NCI-H446 treated with DMSO at 0.1 percent for 48 hours (cell line): ENCODE results near the gene COA5.

Experiments
- DNase-seq: peaks from one replicate; lab custom pipeline; 2025; lab: John Stamatoyannopoulos, UW

COA5 gene

GRCh38 chr2:98571796-98572195 lies 36.5 kb downstream of the COA5 start:
- no peak for DNase-seq

DNA sequence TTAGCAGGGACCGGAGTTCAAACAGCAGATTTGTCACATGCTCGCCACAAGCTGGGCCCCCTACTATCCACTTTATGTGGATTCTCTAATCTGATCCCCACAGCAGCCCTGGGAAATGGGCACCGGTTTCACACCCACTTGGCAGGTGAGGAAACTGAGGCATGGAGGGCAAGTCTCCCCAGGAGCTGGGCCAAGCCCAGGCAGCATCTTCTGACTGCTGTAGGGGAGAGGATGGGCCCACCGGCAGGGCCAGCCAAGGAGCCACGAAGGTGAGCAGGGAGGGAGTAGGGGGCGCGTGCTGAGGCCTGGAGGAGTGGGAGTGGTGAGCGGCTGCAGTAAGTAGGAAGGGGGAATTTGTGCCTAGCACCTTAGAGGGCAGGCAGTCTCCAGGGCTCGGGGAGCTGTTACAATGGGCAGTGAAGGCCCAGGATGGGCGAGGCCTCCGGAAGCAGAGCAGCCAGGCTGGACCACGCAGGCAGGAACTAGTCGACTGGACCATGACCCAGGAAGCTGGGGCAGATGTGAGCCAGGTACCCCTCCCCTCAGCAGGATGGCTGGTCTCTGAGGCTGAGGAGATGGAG lies 37.1 kb downstream of the COA5 start:
- no peak for DNase-seq

DNA sequence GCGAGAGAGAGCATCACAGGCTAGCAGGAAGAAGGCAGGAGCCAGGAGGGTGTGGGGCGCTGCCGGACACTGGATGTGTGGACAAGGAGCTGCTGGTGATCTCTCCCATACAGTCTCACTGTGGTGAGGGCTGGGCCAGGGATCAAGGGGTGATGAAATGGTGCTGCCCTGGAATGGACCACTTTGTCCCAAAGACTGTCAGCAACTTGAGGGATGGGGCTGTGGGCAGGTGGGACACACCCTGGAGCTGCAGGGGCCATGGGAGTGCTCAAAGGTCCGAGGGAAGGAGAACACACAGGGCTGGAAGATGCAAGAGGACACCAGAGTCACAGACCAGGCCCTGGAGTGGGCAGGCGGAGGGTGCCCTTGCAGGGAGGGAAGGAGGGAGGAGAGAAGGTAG lies 38.0 kb downstream of the COA5 start:
- no peak for DNase-seq

DNA sequence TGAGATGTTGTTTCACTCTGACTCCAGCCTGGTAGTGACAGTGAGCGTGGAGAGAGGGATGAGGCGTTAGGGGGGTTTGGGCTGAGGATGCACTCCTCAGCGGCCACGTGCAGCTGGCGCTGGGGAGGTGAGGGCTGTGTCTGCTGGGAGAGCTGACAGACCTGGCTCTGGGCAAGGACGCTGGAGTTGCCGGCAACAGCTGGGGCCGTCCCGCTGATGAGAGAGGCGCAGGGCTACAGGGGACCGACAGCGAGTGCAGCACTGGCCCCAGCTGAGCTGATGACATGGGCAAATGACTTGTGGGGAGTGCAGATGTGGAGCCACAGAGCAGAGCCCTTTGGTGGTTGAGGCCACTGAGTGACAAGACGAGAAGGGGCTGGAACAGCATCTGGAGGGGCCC lies 38.4 kb downstream of the COA5 start:
- DNase-seq: no peak

GRCh38 chr2:98569197-98569793 lies 39.0 kb downstream of the COA5 start:
- no peak for DNase-seq

GRCh38 chr2:98568161-98568956 lies 40.0 kb downstream of the COA5 start:
- DNase-seq: no peak

DNA sequence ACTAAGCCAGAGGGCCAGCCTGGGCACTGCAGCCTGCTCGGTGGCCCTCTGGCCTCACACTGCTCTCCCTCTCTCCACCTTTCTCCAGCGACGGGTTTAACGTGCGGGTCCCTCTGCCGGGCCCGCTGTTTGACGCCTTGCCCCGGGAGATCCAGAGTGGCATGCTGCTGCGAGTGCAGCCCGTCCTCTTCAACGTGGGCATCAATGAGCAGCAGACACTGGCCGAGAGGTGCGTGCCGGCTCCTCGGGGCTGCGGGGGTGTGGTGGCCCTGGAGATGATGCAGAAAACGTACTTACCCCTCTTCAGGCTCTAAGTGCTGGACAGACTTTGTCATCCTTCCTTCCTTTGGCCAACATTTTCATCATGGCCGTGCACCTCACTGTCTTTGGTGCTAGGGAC lies 42.4 kb downstream of the COA5 start:
- no peak for DNase-seq

DNA sequence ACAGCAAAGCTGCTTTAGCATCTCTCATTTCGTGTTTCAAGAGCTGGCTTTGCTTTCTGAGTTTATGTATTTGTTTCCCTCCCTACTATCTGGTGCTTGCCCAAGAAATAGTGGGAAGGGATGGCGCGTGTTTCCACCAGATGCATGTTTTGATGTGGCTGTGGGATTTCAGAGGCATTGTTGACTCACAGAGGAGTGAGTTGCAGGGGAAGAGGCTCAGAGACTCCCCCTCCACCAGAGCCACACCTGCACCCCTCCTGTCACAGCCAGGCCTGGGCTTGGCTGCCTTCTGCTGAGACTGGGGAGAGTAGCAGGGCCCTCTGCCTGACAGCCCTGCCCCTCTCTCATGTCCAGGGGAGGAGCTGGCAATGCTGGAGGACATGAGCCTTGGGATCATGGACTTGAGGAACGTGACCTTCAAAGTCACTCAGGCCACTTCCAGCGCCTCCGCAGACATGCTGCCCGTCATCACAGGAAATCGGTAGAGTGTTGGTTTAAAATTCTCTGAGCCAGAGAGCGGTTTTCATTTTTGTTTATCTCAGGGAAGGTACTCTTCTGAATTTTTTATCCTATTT lies 42.9 kb downstream of the COA5 start:
- DNase-seq: no peak

GRCh38 chr2:98564541-98565132 lies 43.7 kb downstream of the COA5 start:
- no peak for DNase-seq

GRCh38 chr2:98563394-98563793 lies 44.9 kb downstream of the COA5 start:
- DNase-seq: no peak

- no peak for DNase-seq
Measured at GRCh38 chr2:98561902-98562695, 46.2 kb downstream of the COA5 start.

DNA sequence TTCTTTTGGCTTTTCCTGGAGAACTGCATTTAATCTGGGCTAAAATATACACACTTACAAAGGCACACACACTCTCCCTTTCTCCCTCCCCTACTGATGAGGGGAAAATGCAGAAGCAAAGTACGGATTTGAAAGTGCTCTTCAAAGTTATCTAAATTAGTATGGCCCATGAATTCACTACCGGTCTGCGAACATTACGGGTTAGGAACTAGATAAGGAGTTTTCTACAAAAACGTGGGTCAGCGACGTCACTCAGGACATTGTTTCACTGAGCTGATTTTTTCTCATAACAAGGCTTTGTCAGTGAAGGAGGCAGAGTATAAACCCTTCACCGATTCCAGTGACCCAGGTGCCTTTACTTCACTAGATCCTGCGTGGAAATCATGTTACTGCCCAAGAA lies 47.3 kb downstream of the COA5 start:
- no peak for DNase-seq

- DNase-seq: no peak
Measured at GRCh38 chr2:98560256-98560771, 48.0 kb downstream of the COA5 start.

DNA sequence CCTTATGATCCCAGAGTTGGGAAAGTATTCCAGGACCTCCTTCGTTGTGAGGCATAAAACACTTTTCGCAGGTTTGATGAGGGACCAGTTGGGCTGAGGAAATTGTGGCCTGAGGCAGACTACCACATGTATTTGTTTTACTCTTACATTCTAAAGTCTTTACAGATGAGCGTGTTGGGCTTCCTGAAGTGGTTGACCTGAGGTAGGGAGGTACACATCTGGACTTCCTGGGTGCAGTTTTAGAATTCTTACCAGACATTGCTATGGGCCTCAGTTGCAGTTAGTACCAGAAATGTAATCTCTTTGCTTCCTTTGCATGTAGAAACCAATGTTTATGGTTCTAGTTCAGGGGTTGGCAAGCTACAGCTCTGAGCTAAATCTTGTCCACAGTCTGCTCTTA lies 48.7 kb downstream of the COA5 start:
- no peak for DNase-seq

DNA sequence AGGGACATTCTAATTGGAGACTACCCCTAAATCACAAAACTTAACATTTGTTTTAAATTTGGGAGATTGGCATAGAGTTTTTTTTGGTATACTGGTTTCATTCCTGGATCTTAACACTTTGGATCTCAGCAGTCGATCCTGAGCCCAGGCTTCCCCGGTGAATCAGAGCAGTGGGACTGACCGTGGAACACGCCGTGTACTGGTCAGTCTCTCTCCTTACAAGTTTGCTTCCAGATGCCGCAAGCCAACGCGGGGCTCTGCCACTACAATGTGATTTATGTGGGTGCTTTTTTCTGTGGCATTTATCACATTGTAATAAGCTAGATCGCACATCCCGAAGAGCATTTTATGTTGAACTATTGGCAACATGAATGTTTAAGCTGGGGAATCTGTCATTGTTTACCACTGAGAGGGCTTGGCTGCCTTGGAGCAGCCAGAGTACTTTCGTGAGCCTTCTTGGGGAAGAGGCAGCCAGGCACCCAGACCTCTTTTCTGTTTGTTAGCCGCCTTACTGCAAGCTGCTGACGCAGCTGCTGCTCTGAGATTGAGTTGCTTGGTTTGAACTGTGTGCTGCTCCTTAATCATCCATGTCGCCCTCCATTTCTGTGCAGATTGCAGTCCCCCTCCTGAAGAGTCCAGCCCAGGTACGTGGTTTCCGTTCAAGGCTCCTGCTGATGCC lies 49.3 kb downstream of the COA5 start:
- DNase-seq: no peak

GRCh38 chr2:98556344-98557033 lies 51.8 kb downstream of the COA5 start:
- DNase-seq: no peak

DNA sequence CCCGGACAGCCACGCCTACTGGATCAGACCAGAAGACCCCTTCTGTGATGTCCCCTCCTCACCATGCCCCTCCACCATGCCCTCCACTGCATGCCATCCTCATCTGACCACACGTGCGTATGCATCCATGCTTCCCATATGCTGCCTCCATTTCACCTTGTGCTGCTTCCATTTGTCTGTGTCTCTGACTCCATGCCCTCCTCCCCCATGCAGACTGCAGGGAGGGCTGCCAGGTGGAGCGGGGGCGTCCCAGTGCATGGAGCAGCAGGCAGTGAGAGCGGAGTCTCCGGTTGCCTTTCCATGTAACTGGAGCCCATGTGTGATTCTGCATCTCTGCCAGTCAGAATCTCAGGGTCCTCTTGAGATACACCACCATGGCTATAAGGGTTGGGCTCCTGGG lies 52.6 kb downstream of the COA5 start:
- DNase-seq: no peak

GRCh38 chr2:98554116-98554861 lies 54.0 kb downstream of the COA5 start:
- no peak for DNase-seq

GRCh38 chr2:98552499-98553179 lies 55.7 kb downstream of the COA5 start:
- DNase-seq: no peak
